22Rv1 (cell line): ENCODE data around the gene DPCD.
"Not testable (repeated sequence)": the region's sequence is repeated elsewhere in the genome, so short reads cannot be mapped to it uniquely, and the experiment has no call there.

ENCODE experiments used
- H3K27ac ChIP-seq: fragments of 450-650 bp; 2 replicates; pipeline ENCODE4 v1.5.1; 2017
- CTCF ChIP-seq: fragments of 450-650 bp; IDR thresholded peaks from 2 replicates; pipeline ENCODE4 v1.5.1; 2017; ENCODE audit warnings: mild to moderate bottlenecking
- ZFX ChIP-seq: fragments of 450-650 bp; IDR thresholded peaks from 2 replicates; pipeline ENCODE4 v1.6.1; 2017; ENCODE audit warnings: antibody characterized with exemption, borderline replicate concordance

DPCD gene

GRCh38 chr10:101625821-101626412 lies 37.8 kb downstream of the DPCD start:
- TF ChIP-seq CTCF: no peak
- no peak for TF ChIP-seq ZFX
- no peak overlapping the region for H3K27ac ChIP-seq

GRCh38 chr10:101629837-101630632 lies 41.9 kb downstream of the DPCD start:
- no peak for TF ChIP-seq CTCF
- TF ChIP-seq ZFX: no peak
- H3K27ac ChIP-seq: no peak overlapping the region

- no peak overlapping the region for H3K27ac ChIP-seq
- TF ChIP-seq CTCF (no peak), ZFX (no peak)
Observed at GRCh38 chr10:101630633-101630920, 42.5 kb downstream of the DPCD start.

GRCh38 chr10:101631821-101632475 lies 43.8 kb downstream of the DPCD start:
- TF ChIP-seq CTCF (no peak), ZFX (no peak)
- no peak overlapping the region for H3K27ac ChIP-seq

GRCh38 chr10:101633510-101633909 lies 45.4 kb downstream of the DPCD start:
- H3K27ac ChIP-seq: not testable (repeated sequence)

DNA sequence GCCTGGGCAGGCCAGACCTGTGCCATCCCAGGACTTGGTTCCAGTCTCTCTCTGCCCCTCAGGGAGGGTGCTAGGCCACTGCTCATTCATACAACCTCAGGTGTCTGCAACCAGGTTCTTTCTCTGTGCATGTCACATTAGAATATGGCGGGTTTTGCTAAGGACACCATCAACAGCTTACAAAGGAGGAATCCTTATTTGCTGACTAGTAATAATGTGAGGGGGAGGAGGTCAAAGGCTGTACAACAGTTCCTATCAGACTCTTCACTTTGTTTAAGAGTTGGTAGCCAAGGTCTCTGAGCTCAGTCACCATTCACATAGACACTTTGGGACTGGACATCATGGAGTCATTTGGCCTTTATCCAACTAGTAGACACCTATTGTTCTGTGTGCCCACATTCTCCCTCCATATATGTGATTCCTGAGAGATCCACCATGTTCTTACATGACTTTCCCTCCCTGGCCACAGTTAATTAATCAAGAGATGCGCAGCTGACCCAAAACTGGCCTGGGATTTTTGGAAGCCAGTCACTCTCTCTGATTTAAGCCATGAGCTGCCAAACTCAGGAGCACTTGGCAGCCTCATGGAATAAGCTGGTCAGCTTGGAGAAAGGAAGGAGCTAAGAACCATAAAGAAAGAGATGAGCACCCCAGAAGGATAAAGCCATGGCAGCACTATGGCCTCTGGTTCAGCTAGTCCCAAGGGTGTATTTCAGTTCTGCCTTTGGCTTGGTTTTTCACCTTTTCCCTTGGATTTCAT lies 51.2 kb downstream of the DPCD start:
- no peak overlapping the region for H3K27ac ChIP-seq
- TF ChIP-seq CTCF (no peak), ZFX (no peak)

DNA sequence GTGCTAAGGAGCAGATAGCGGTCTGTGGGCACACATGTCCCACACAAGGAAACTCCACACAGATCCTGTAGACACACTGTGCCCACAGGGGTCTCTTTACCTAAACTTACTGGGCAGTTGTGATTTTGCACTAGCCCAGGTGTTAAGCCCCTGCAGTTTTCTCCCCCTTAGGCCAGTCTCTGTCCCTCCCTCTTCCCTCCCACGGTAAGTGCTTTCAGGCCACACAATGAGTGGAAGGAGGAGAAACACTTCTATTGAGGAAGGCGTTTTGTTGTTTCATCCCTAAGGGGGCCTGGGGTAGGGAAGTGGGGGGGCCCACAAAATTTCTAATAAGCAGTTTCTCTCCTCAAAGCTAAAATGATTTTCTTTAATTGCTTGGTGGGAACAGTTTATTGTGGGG lies 55.4 kb downstream of the DPCD start:
- TF ChIP-seq CTCF: no peak
- no peak for TF ChIP-seq ZFX
- H3K27ac ChIP-seq: no peak overlapping the region
